PFSK-1 (cell line): ENCODE results near the gene UNC45B.

Experiments used
- FOXP2 ChIP-seq: optimal IDR thresholded peaks from 2 replicates; pipeline ENCODE3; 2011; ENCODE audit warnings: borderline replicate concordance, control low read depth, inconsistent platforms; ENCODE audit not compliant: insufficient read depth; ENCODE audit errors: extremely low read length, extremely low read depth
- POLR2AphosphoS5 ChIP-seq: IDR thresholded peaks from 2 replicates; pipeline ENCODE4 v1.6.1; 2012; ENCODE audit warnings: low read depth, mild to moderate bottlenecking, control low read depth, low read length, moderate library complexity
- SIN3A ChIP-seq: IDR thresholded peaks from 2 replicates; pipeline ENCODE4 v1.6.1; 2012; ENCODE audit warnings: mild to moderate bottlenecking, low read length, moderate library complexity, borderline replicate concordance; ENCODE audit not compliant: insufficient read depth
- TAF1 ChIP-seq: IDR thresholded peaks from 2 replicates; pipeline ENCODE4 v1.6.1; 2012; ENCODE audit warnings: low read length, control low read depth, borderline replicate concordance; ENCODE audit not compliant: insufficient read depth
- TF ChIP-seq, protein P1 (sequence below), 2 experiments: IDR thresholded peaks; 2 replicates each; pipeline versions ENCODE4 v1.6.1 to v1.8.0; 2011 to 2012; ENCODE audit warnings: low read depth in 2 of 2, low read length in 2 of 2, control low read depth in 1 of 2, inconsistent platforms in 1 of 2, mild to moderate bottlenecking in 1 of 2, moderate library complexity in 1 of 2; ENCODE audit not compliant: insufficient read depth in 1 of 2

The UNC45B gene

GRCh38 chr17:35132816-35133550 is 14.6 kb upstream of the UNC45B start:
- TF ChIP-seq FOXP2 (no peak), POLR2AphosphoS5 (no peak), TAF1 (no peak), SIN3A (no peak)
- TF ChIP-seq, protein P1, sequence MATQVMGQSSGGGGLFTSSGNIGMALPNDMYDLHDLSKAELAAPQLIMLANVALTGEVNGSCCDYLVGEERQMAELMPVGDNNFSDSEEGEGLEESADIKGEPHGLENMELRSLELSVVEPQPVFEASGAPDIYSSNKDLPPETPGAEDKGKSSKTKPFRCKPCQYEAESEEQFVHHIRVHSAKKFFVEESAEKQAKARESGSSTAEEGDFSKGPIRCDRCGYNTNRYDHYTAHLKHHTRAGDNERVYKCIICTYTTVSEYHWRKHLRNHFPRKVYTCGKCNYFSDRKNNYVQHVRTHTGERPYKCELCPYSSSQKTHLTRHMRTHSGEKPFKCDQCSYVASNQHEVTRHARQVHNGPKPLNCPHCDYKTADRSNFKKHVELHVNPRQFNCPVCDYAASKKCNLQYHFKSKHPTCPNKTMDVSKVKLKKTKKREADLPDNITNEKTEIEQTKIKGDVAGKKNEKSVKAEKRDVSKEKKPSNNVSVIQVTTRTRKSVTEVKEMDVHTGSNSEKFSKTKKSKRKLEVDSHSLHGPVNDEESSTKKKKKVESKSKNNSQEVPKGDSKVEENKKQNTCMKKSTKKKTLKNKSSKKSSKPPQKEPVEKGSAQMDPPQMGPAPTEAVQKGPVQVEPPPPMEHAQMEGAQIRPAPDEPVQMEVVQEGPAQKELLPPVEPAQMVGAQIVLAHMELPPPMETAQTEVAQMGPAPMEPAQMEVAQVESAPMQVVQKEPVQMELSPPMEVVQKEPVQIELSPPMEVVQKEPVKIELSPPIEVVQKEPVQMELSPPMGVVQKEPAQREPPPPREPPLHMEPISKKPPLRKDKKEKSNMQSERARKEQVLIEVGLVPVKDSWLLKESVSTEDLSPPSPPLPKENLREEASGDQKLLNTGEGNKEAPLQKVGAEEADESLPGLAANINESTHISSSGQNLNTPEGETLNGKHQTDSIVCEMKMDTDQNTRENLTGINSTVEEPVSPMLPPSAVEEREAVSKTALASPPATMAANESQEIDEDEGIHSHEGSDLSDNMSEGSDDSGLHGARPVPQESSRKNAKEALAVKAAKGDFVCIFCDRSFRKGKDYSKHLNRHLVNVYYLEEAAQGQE (IDR thresholded peaks at IDR 0.05; ENCODE audit: insufficient read depth in 1 of 2, low read depth in 2 of 2, low read length in 2 of 2): no peak

GRCh38 chr17:35135322-35135721 is 12.3 kb upstream of the UNC45B start:
- TF ChIP-seq POLR2AphosphoS5: no peak
- TF ChIP-seq TAF1: no peak
- TF ChIP-seq SIN3A: no peak
- no peak for TF ChIP-seq FOXP2
- TF ChIP-seq, protein P1 (IDR thresholded peaks at IDR 0.05; ENCODE audit: insufficient read depth in 1 of 2, low read depth in 2 of 2, low read length in 2 of 2): no peak

GRCh38 chr17:35138218-35138617 is 9.4 kb upstream of the UNC45B start:
- TF ChIP-seq FOXP2 (no peak), TAF1 (no peak), SIN3A (no peak), POLR2AphosphoS5 (no peak)
- TF ChIP-seq, protein P1 (IDR thresholded peaks at IDR 0.05; ENCODE audit: insufficient read depth in 1 of 2, low read depth in 2 of 2, low read length in 2 of 2): no peak

- TF ChIP-seq TAF1 (peak; percentile 94), POLR2AphosphoS5 (peak; percentile 71), FOXP2 (peak; percentile 93), SIN3A (peak; percentile 100)
- TF ChIP-seq, protein P1 (IDR thresholded peaks at IDR 0.05; ENCODE audit: insufficient read depth in 1 of 2, low read depth in 2 of 2, low read length in 2 of 2): peak in 1 of 2 experiments; percentile 15; a peak in 1 of 4 replicates
Measured at GRCh38 chr17:35141681-35142466, 5.7 kb upstream of the UNC45B start, which contains the start of gene NLE1. TSS of gene NLE1 (minus strand) at chr17:35142303. CDS start at chr17:35142275, 28 bp downstream.
